ENCODE results near the gene CXADR. TPM values are rescaled to one million over a fixed set of nuclear protein-coding genes. Genes with fewer than 3 reads are reported as not detected.

Gene CXADR
- total and polyA plus RNA-seq, 9 of the 15 experiments (the other 6 are each of a cell fraction or from before 2014, with no cell fraction given): 0.01 to 0.41 (median 0.14) TPM

- Histone ChIP-seq H3K4me2 (ENCODE audit: insufficient read depth, low read length) (no peak overlapping the region), H3K9me3 (replicated peaks; ENCODE audit: control insufficient read depth, insufficient read depth, low read depth, low read length) (no peaks in the 10 kb centered on the region), H3K4me1 (replicated peaks in 1 of 2; ENCODE audit: control insufficient read depth in 2 of 2, insufficient read depth in 2 of 2, low read length in 2 of 2) (no peaks in the 10 kb centered on the region), H4K20me1 (replicated peaks; ENCODE audit: control insufficient read depth, insufficient read depth, low read length) (no peaks in the 10 kb centered on the region), H3K9ac (ENCODE audit: insufficient read depth in 1 of 2, low read depth in 2 of 2, low read length in 2 of 2) (no peak overlapping the region), H3K79me2 (ENCODE audit: control insufficient read depth, insufficient read depth, low read length) (no peaks in the 10 kb centered on the region), H2AFZ (ENCODE audit: low read depth, low read length) (no peak overlapping the region), H3K4me3 (no peak overlapping the region), H3K27ac (ENCODE audit: extremely low read depth, low read depth, low read length) (no peak overlapping the region), H3K9me1 (ENCODE audit: control insufficient read depth, insufficient read depth, low read length) (no peaks in the 10 kb centered on the region), H3K36me3 (ENCODE audit: control insufficient read depth, insufficient read depth, low read length) (no peaks in the 10 kb centered on the region), H3K27me3 (ENCODE audit: control insufficient read depth in 2 of 2, insufficient read depth in 2 of 2, low read length in 2 of 2) (no peaks in the 10 kb centered on the region; a peak in 2 of 5 replicates)
- ChIA-PET CTCF (ENCODE audit: low intra/inter-chr PET ratio) (no interaction called here), POLR2A (no interaction called here)
- no peak for FAIRE-seq
- in situ Hi-C loops (cut with MboI) (no loop called here), intact Hi-C loops (cut with micrococcal nuclease) (no loop called here)
- 0% methylated on average over 9 of the region's 9 CpGs for WGBS (ENCODE audit: insufficient coverage, low coverage, missing lambda C conversion rate)
- no TSS peak for BruUV-seq (replicated peaks)
- DNase-seq (ENCODE audit: extremely low read depth in 1 of 4, low spot score in 3 of 4): no peak
- no peak for ATAC-seq
- TF ChIP-seq ESRRA (IDR thresholded peaks at IDR 0.05; ENCODE audit: borderline replicate concordance, low read depth) (no peak), ZC3H8 (IDR thresholded peaks at IDR 0.05) (no peak), NKRF (IDR thresholded peaks at IDR 0.05; ENCODE audit: borderline replicate concordance) (no peak), CTCF (IDR thresholded peaks at IDR 0.05 in 2 of 3, conservative IDR thresholded peaks at IDR 0.05 in 1 of 3; ENCODE audit: insufficient read depth in 2 of 3, low read depth in 1 of 3, low read length in 3 of 3) (no peak), CCAR2 (IDR thresholded peaks at IDR 0.05; ENCODE audit: low read depth, low read length) (no peak), MTA2 (IDR thresholded peaks at IDR 0.05; ENCODE audit: low read depth) (no peak), CREB3L1 (IDR thresholded peaks at IDR 0.05; ENCODE audit: borderline replicate concordance, low read depth) (no peak), ZBTB26 (CRISPR knock-in tag; IDR thresholded peaks at IDR 0.05) (no peak), PHF8 (IDR thresholded peaks at IDR 0.05; ENCODE audit: borderline replicate concordance, low read length) (no peak), RBM39 (optimal IDR thresholded peaks at IDR 0.05; ENCODE audit: low read depth, low read length) (no peak), HLTF (IDR thresholded peaks at IDR 0.05) (no peak), ZFP91 (CRISPR knock-in tag; IDR thresholded peaks at IDR 0.05) (no peak), ZNF445 (CRISPR knock-in tag; IDR thresholded peaks at IDR 0.05; ENCODE audit: low read depth) (no peak)
Measured at GRCh38 chr21:17570786-17571185, 57.9 kb downstream of the CXADR start.

All from K562 (cell line).